Caco-2 (cell line): ENCODE measurements around the gene RRBP1. TPM values are rescaled to one million over a fixed set of nuclear protein-coding genes. Genes with fewer than 3 reads are reported as not detected.

Source experiments
- BruUV-seq: library from RNA; stranded (reverse); fragments of 400-500 nt; replicated peaks from 2 replicates; lab custom pipeline; 2021; lab: Mats Ljungman, UMichigan
- CTCF ChIA-PET: fragments of 300-600 bp; sonication (Branson Sonifier 250); formaldehyde crosslinking; loops from one replicate; lab custom pipeline; 2022; ENCODE audit warnings: antibody characterized with exemption; lab: Charles Lee
- POLR2A ChIA-PET: fragments of 300-600 bp; sonication (Branson Sonifier 250); formaldehyde crosslinking; loops from one replicate; lab custom pipeline; 2022; ENCODE audit warnings: antibody characterized with exemption; lab: Charles Lee
- DNase-seq, 2 experiments: peaks; one replicate each; pipeline versions ENCODE4 v3.0.0 to v3.0.0-alpha.2; 2020 to 2022
- H3K27me3 ChIP-seq: replicated peaks from 2 replicates; pipeline ENCODE4 v1.6.0; 2011; ENCODE audit warnings: low read length; ENCODE audit not compliant: control insufficient read depth, insufficient read depth
- H3K36me3 ChIP-seq: 2 replicates; pipeline ENCODE4 v1.5.1; 2011; ENCODE audit warnings: low read length; ENCODE audit not compliant: control insufficient read depth, insufficient read depth
- H3K4me1 ChIP-seq: fragments of 250-450 bp; sonication (Bioruptor Pico); 2 replicates; pipeline ENCODE4 v1.5.1; 2020; ENCODE audit warnings: mild to moderate bottlenecking
- H3K4me3 ChIP-seq: 2 replicates; pipeline ENCODE4 v1.5.1; 2011; ENCODE audit warnings: low read depth, mild to moderate bottlenecking, control low read depth, low read length
- H3K9me3 ChIP-seq: fragments of 250-450 bp; sonication (Bioruptor Pico); 2 replicates; pipeline ENCODE4 v1.5.1; 2020; ENCODE audit warnings: mild to moderate bottlenecking, moderate library complexity
- H3K27ac Mint-ChIP-seq: one replicate; pipeline ENCODE4 v1.8.0; 2022; ENCODE audit warnings: mixed read lengths; ENCODE audit not compliant: unreplicated experiment
- H3K27me3 Mint-ChIP-seq: one replicate; pipeline ENCODE4 v1.8.0; 2022; ENCODE audit warnings: mixed read lengths; ENCODE audit not compliant: insufficient read depth, unreplicated experiment
- H3K36me3 Mint-ChIP-seq: one replicate; pipeline ENCODE4 v1.8.0; 2022; ENCODE audit warnings: mild to moderate bottlenecking, mixed read lengths; ENCODE audit not compliant: insufficient read depth, unreplicated experiment
- H3K4me1 Mint-ChIP-seq: one replicate; pipeline ENCODE4 v1.8.0; 2022; ENCODE audit warnings: low read depth, mixed read lengths; ENCODE audit not compliant: unreplicated experiment
- H3K4me3 Mint-ChIP-seq: one replicate; pipeline ENCODE4 v1.8.0; 2022; ENCODE audit warnings: mild to moderate bottlenecking, moderate library complexity, mixed read lengths; ENCODE audit not compliant: unreplicated experiment
- H3K9me3 Mint-ChIP-seq: one replicate; pipeline ENCODE4 v1.8.0; 2022; ENCODE audit warnings: mixed read lengths; ENCODE audit not compliant: unreplicated experiment
- intact Hi-C: fragments of 100-400 bp; cut with micrococcal nuclease; formaldehyde crosslinking; loops from one replicate; pipeline ENCODE4 v1.10.0; 2022; ENCODE audit not compliant: unreplicated experiment
- total RNA-seq: library from RNA; stranded (reverse); gene quantifications from 2 replicates; pipeline ENCODE4 v1.2.3, GENCODE V29; 2022
- TF ChIP-seq, protein P1 (sequence below), 2 experiments: fragments of 200-600 bp in 1 of 2; IDR thresholded peaks; 1 replicate in 1 of 2; 2 replicates in 1 of 2; pipeline versions ENCODE4 v1.5.1 to v1.8.0; 2011 to 2022; ENCODE audit warnings: antibody characterized with exemption in 1 of 2, control low read depth in 1 of 2, inconsistent platforms in 1 of 2, low read depth in 1 of 2, low read length in 1 of 2, mild to moderate bottlenecking in 1 of 2, moderate library complexity in 1 of 2; ENCODE audit not compliant: insufficient read depth in 1 of 2, severe bottlenecking in 1 of 2, unreplicated experiment in 1 of 2

The RRBP1 gene
- total RNA-seq, 1 experiment from 2014 or later = 758 TPM

DNA sequence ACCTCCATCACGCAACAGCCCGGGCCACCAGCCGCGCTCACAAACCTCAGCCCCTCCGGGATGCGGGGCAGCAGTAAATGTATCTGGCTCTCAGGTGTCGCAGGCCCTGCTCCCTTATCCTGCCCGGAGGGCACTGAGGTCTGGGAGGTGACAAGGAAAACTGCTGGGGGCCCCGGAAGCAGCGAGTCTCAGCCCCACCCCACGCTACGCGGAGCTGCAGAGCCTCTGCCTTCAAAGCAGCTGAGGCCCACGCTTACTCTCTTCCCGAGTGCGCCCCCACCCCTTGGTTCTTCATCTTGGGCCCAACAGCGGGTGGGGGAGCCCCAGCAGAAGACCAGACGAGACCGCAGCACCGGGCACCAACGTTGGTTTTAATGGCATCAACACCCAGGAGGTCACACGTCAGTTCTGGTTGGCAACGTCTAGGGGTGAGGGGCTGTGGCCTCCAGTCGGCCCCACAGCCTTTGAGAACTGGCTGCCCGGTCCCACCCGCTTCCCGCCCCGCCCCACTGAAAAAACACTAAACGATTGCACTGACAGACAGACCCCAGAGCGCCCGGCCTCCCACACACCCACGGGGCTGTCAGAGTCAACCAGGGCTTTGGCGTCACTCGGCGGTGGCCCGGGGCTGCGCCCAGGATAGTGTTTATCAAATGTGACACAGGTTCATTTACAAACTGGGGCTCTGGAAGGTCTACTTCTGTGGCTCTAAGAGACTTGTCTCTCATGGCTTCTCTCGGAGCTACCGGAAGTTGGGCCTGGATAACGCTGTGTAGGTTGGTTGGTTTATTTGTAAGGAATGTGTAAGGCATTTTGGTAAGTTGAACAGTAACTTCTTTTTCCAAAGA, 68.5 kb downstream of the RRBP1 start:
- intact Hi-C loops = no loop called here
- H3K36me3 ChIP-seq = peaks cover 25% of the 10 kb centered on the region
- H3K27me3 Mint-ChIP-seq = no peaks in the 10 kb centered on the region
- ChIA-PET POLR2A (interaction anchor here (0.7 kb wide), 1 partner anchor 44 kb away, joined by 5 read pairs; the partner anchor contains the start of gene DSTN), CTCF (no interaction called here)
- peak in 1 of 2 experiments; percentile 43 for DNase-seq
- 0 out of 2 replicates have a peak, but pooled peaks cover 6% of the 10 kb centered on the region for H3K4me1 ChIP-seq
- TF ChIP-seq, protein P1, sequence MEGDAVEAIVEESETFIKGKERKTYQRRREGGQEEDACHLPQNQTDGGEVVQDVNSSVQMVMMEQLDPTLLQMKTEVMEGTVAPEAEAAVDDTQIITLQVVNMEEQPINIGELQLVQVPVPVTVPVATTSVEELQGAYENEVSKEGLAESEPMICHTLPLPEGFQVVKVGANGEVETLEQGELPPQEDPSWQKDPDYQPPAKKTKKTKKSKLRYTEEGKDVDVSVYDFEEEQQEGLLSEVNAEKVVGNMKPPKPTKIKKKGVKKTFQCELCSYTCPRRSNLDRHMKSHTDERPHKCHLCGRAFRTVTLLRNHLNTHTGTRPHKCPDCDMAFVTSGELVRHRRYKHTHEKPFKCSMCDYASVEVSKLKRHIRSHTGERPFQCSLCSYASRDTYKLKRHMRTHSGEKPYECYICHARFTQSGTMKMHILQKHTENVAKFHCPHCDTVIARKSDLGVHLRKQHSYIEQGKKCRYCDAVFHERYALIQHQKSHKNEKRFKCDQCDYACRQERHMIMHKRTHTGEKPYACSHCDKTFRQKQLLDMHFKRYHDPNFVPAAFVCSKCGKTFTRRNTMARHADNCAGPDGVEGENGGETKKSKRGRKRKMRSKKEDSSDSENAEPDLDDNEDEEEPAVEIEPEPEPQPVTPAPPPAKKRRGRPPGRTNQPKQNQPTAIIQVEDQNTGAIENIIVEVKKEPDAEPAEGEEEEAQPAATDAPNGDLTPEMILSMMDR (IDR thresholded peaks at IDR 0.05; ENCODE audit: insufficient read depth in 1 of 2, low read depth in 1 of 2, low read length in 1 of 2, severe bottlenecking in 1 of 2, unreplicated experiment in 1 of 2) = no peak
- TSS peak; percentile 97 for BruUV-seq
- peak overlapping the region; percentile 33 for H3K4me3 Mint-ChIP-seq
- H3K27ac Mint-ChIP-seq = peak overlapping the region; percentile 43
- peaks cover 5% of the 10 kb centered on the region for H3K4me1 Mint-ChIP-seq
- no peaks in the 10 kb centered on the region for H3K27me3 ChIP-seq
- peaks cover 99% of the 10 kb centered on the region for H3K36me3 Mint-ChIP-seq
- no peaks in the 10 kb centered on the region for H3K9me3 Mint-ChIP-seq
- no peak overlapping the region for H3K4me3 ChIP-seq
- no peaks in the 10 kb centered on the region for H3K9me3 ChIP-seq

DNA sequence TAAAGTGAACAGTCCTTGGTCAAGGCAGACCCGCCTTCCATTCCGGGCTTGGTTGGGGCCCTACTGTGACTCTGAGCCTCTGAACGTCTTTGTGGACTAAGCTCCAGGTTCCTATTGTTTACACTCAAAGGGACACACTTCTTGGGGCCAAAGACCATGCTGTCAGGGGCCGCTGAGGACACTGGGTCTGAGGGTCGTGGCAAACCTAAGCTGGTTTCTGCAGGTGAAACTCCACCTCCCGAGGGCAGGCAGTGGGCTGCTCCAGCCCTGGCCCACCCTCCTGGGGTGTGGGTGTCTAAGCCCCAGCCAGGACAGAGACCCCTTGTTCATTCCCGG, 69.1 kb downstream of the RRBP1 start:
- CTCF ChIA-PET = no interaction called here
- H3K4me3 ChIP-seq = no peak overlapping the region
- peaks cover 5% of the 10 kb centered on the region for H3K4me1 Mint-ChIP-seq
- peaks cover 20% of the 10 kb centered on the region for H3K36me3 ChIP-seq
- peak overlapping the region; percentile 43 for H3K27ac Mint-ChIP-seq
- 0 out of 2 replicates have a peak, but pooled peaks cover 6% of the 10 kb centered on the region for H3K4me1 ChIP-seq
- H3K4me3 Mint-ChIP-seq = no peak overlapping the region
- POLR2A ChIA-PET = no interaction called here
- H3K9me3 ChIP-seq = no peaks in the 10 kb centered on the region
- H3K36me3 Mint-ChIP-seq = peaks cover 99% of the 10 kb centered on the region
- H3K27me3 ChIP-seq = no peaks in the 10 kb centered on the region
- TF ChIP-seq, protein P1 (IDR thresholded peaks at IDR 0.05; ENCODE audit: insufficient read depth in 1 of 2, low read depth in 1 of 2, low read length in 1 of 2, severe bottlenecking in 1 of 2, unreplicated experiment in 1 of 2) = no peak
- no peaks in the 10 kb centered on the region for H3K9me3 Mint-ChIP-seq
- H3K27me3 Mint-ChIP-seq = no peaks in the 10 kb centered on the region
- BruUV-seq = no TSS peak
- intact Hi-C loops = no loop called here
- DNase-seq = no peak

DNA sequence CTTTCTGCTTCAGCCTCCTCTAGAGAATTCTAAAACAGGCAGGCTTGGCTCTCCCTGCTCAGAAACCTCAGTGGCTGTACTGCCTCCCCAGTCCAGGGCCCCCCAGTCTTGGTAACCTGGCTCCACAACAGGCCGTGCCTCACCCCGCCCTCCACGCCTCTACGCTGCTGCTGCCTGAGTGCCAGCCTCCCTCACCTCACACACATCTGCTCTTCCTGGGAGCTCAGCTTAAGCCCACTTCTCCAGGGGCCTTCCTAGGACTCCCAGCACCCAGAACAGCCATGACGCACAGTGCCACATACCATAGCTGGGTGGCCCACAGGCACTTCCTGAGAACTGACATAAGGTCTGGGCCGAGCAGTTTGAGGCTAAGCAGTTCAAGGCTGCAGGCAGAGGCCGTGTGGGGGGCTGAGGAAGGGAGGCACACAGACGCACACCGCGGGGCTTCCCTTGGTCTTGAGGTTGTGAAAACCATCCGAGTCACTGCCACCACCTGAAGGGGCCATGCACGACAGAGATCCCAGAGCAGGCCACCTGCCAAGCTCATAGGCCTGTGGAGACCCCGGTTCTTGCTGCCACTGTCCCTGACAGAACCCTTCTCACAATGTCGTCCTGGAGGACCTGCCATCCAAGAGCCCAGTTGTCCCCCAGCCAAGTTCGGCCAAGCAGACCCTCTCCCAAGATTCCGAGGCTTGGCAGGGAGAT, 69.6 kb downstream of the RRBP1 start:
- Histone ChIP-seq H3K36me3 (peaks cover 18% of the 10 kb centered on the region), H3K27me3 (no peaks in the 10 kb centered on the region), H3K4me3 (no peak overlapping the region), H3K9me3 (no peaks in the 10 kb centered on the region), H3K4me1 (0 out of 2 replicates have a peak, but pooled peaks cover under 1% of the 10 kb centered on the region)
- peak in 1 of 2 experiments; percentile 41 for DNase-seq
- no peaks in the 10 kb centered on the region for H3K27me3 Mint-ChIP-seq
- BruUV-seq = no TSS peak
- H3K36me3 Mint-ChIP-seq = peaks cover 99% of the 10 kb centered on the region
- peak overlapping the region; percentile 43 for H3K27ac Mint-ChIP-seq
- peak overlapping the region; percentile 20 for H3K4me3 Mint-ChIP-seq
- TF ChIP-seq, protein P1 (IDR thresholded peaks at IDR 0.05; ENCODE audit: insufficient read depth in 1 of 2, low read depth in 1 of 2, low read length in 1 of 2, severe bottlenecking in 1 of 2, unreplicated experiment in 1 of 2) = no peak
- ChIA-PET POLR2A (no interaction called here), CTCF (no interaction called here)
- no peaks in the 10 kb centered on the region for H3K9me3 Mint-ChIP-seq
- peaks cover 5% of the 10 kb centered on the region for H3K4me1 Mint-ChIP-seq
- intact Hi-C loops = no loop called here
